Fibroblast of mammary gland (primary cell): ENCODE data around the gene USP48.
"Not testable (repeated sequence)": the region's sequence is repeated elsewhere in the genome, so short reads cannot be mapped to it uniquely, and the experiment has no call there.

Experiments
- DNase-seq: peaks from one replicate; pipeline ENCODE4 v3.0.0-alpha.2; 2010; ENCODE audit warnings: low read depth
- H3K4me3 ChIP-seq: 2 replicates; pipeline ENCODE4 v1.5.1; 2011; ENCODE audit warnings: low read depth, mild to moderate bottlenecking, low read length, moderate library complexity; ENCODE audit not compliant: control insufficient read depth
- CTCF ChIP-seq: conservative IDR thresholded peaks from 2 replicates; pipeline ENCODE4 v1.5.1; 2011; ENCODE audit warnings: low read depth, low read length, inconsistent platforms; ENCODE audit not compliant: control insufficient read depth, insufficient read depth

USP48 gene

GRCh38 chr1:21782349-21782867 is 541 bp downstream of the USP48 start:
- TF ChIP-seq CTCF, result peak; percentile 34
- peak; percentile 61 for DNase-seq
- peak overlapping the region; percentile 92 for H3K4me3 ChIP-seq

DNA sequence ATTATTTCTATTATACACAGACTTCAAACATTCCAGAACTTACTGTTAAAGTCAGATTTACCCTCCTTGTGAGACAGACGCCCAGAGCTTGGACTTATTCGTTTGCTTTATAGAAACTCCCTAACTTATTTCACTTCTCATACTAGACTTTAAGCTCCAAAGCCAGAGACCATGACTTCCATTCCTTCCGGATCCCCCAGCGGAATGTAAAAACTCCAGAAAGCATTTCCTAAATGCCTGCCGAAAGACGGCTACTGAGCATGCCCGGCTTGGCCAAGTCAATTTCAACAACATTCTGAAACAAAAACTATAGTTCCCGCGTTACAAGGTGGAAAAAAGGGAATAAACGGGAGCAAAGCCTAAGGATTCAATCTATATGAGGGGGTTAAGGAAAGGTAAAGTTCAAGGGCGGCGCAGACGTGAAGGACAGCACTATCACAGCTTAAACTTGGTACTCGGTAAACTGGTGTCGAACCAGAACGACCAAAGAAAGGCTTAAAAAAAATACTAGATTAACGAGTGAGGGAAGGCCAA is 1.1 kb downstream of the USP48 start:
- TF ChIP-seq CTCF, result no peak
- H3K4me3 ChIP-seq, result peak overlapping the region; percentile 92
- DNase-seq, result peak; percentile 37

- no peak for TF ChIP-seq CTCF
- DNase-seq, result peak; percentile 11
- no peak overlapping the region for H3K4me3 ChIP-seq
Observed at GRCh38 chr1:21779613-21780521, 3.1 kb downstream of the USP48 start.

GRCh38 chr1:21778405-21778727 is 4.6 kb downstream of the USP48 start:
- no peak overlapping the region for H3K4me3 ChIP-seq
- DNase-seq, result no peak
- no peak for TF ChIP-seq CTCF

GRCh38 chr1:21776925-21777324 is 6.0 kb downstream of the USP48 start:
- H3K4me3 ChIP-seq, DNase-seq: not testable (repeated sequence)

DNA sequence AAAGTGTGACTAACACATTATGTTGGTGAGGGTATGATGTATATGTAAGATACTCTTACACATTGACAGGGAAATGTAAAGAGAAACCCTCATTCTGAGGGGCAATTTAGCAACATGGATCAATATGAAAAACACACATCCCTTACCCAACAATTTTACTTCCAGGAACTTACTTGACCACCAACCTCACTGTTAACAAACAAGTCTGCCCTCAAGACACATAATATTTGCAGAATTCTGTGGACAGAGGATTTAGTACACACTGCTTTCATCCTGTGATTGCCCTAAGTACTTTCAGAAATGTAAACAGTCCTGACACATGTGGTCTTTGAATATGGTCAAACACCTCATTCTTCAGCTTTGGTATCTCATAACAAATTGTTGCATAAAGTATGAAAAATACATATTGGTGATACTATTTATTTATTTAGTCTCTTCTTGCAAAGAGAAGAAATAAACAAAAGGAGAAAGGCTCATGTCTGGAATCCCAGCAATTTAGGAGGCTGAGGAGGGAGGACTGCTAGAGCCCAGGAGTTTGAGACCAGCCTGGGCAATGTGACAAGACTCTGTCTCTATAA is 6.9 kb downstream of the USP48 start:
- peak; percentile 14 for DNase-seq
- TF ChIP-seq CTCF, result no peak
- no peak overlapping the region for H3K4me3 ChIP-seq

GRCh38 chr1:21775550-21775914 is 7.4 kb downstream of the USP48 start:
- no peak for TF ChIP-seq CTCF
- DNase-seq, result no peak
- H3K4me3 ChIP-seq, result no peak overlapping the region
